ENCODE measurements around the gene LMX1B.

The LMX1B gene

GRCh38 chr9:126612326-126612812, 1.4 kb upstream of the LMX1B start:
- Histone ChIP-seq H3K9me3 (ENCODE audit: control insufficient read depth, low read length) (no peaks in the 10 kb centered on the region), H3K27ac (ENCODE audit: low read depth, low read length, severe bottlenecking) (no peak overlapping the region), H3K4me3 (ENCODE audit: extremely low read depth, insufficient read depth, low read length, poor library complexity, severe bottlenecking) (peak overlapping the region; percentile 16), H3K36me3 (ENCODE audit: control insufficient read depth, insufficient read depth, low read length) (no peaks in the 10 kb centered on the region), H3K4me1 (ENCODE audit: control insufficient read depth, insufficient read depth, low read length, poor library complexity, severe bottlenecking) (peaks cover 22% of the 10 kb centered on the region)
- WGBS, 2 experiments (ENCODE audit: insufficient coverage in 2 of 2), result 0% methylated on average over 26 to 30 of the region's 54 CpGs

GRCh38 chr9:126612813-126613641, 701 bp upstream of the LMX1B start:
- no peaks in the 10 kb centered on the region for H3K9me3 ChIP-seq (ENCODE audit: control insufficient read depth, low read length)
- peaks cover 25% of the 10 kb centered on the region for H3K4me1 ChIP-seq (ENCODE audit: control insufficient read depth, insufficient read depth, low read length, poor library complexity, severe bottlenecking)
- H3K4me3 ChIP-seq (ENCODE audit: extremely low read depth, insufficient read depth, low read length, poor library complexity, severe bottlenecking), result peak overlapping the region; percentile 16
- 0 to 1% methylated on average over 29 to 50 of the region's 68 CpGs for WGBS, 2 experiments (ENCODE audit: insufficient coverage in 2 of 2)
- no peak overlapping the region for H3K27ac ChIP-seq (ENCODE audit: low read depth, low read length, severe bottlenecking)
- H3K36me3 ChIP-seq (ENCODE audit: control insufficient read depth, insufficient read depth, low read length), result no peaks in the 10 kb centered on the region

- H3K9me3 ChIP-seq (ENCODE audit: control insufficient read depth, low read length), result no peaks in the 10 kb centered on the region
- no peaks in the 10 kb centered on the region for H3K36me3 ChIP-seq (ENCODE audit: control insufficient read depth, insufficient read depth, low read length)
- no peak overlapping the region for H3K27ac ChIP-seq (ENCODE audit: low read depth, low read length, severe bottlenecking)
- peaks cover 35% of the 10 kb centered on the region for H3K4me1 ChIP-seq (ENCODE audit: control insufficient read depth, insufficient read depth, low read length, poor library complexity, severe bottlenecking)
- 1% methylated on average over 43 to 45 of the region's 64 CpGs for WGBS, 2 experiments (ENCODE audit: insufficient coverage in 2 of 2)
- no peak overlapping the region for H3K4me3 ChIP-seq (ENCODE audit: extremely low read depth, insufficient read depth, low read length, poor library complexity, severe bottlenecking)
These were observed 343 bp downstream of the LMX1B start for GRCh38 chr9:126614088-126614454.

GRCh38 chr9:126614455-126615244, 922 bp downstream of the LMX1B start:
- Histone ChIP-seq H3K9me3 (ENCODE audit: control insufficient read depth, low read length) (no peaks in the 10 kb centered on the region), H3K27ac (ENCODE audit: low read depth, low read length, severe bottlenecking) (no peak overlapping the region), H3K4me1 (ENCODE audit: control insufficient read depth, insufficient read depth, low read length, poor library complexity, severe bottlenecking) (peaks cover 40% of the 10 kb centered on the region), H3K36me3 (ENCODE audit: control insufficient read depth, insufficient read depth, low read length) (no peaks in the 10 kb centered on the region), H3K4me3 (ENCODE audit: extremely low read depth, insufficient read depth, low read length, poor library complexity, severe bottlenecking) (peak overlapping the region; percentile 14)
- WGBS, 2 experiments (ENCODE audit: insufficient coverage in 2 of 2), result 1 to 2% methylated on average over 40 to 58 of the region's 65 CpGs

GRCh38 chr9:126615245-126615790, 1.6 kb downstream of the LMX1B start:
- Histone ChIP-seq H3K9me3 (ENCODE audit: control insufficient read depth, low read length) (no peaks in the 10 kb centered on the region), H3K36me3 (ENCODE audit: control insufficient read depth, insufficient read depth, low read length) (no peaks in the 10 kb centered on the region), H3K4me1 (ENCODE audit: control insufficient read depth, insufficient read depth, low read length, poor library complexity, severe bottlenecking) (peaks cover 40% of the 10 kb centered on the region), H3K4me3 (ENCODE audit: extremely low read depth, insufficient read depth, low read length, poor library complexity, severe bottlenecking) (no peak overlapping the region), H3K27ac (ENCODE audit: low read depth, low read length, severe bottlenecking) (no peak overlapping the region)
- 1% methylated on average over 54 of the region's 62 CpGs for WGBS, 2 experiments (ENCODE audit: insufficient coverage in 2 of 2)

GRCh38 chr9:126615791-126616447, 2.2 kb downstream of the LMX1B start:
- Histone ChIP-seq H3K4me1 (ENCODE audit: control insufficient read depth, insufficient read depth, low read length, poor library complexity, severe bottlenecking) (peaks cover 40% of the 10 kb centered on the region), H3K27ac (ENCODE audit: low read depth, low read length, severe bottlenecking) (no peak overlapping the region), H3K4me3 (ENCODE audit: extremely low read depth, insufficient read depth, low read length, poor library complexity, severe bottlenecking) (no peak overlapping the region), H3K36me3 (ENCODE audit: control insufficient read depth, insufficient read depth, low read length) (no peaks in the 10 kb centered on the region), H3K9me3 (ENCODE audit: control insufficient read depth, low read length) (no peaks in the 10 kb centered on the region)
- 7 to 9% methylated on average over 12 of the region's 14 CpGs for WGBS, 2 experiments (ENCODE audit: insufficient coverage in 2 of 2)

GRCh38 chr9:126616521-126616976, 2.8 kb downstream of the LMX1B start:
- H3K4me1 ChIP-seq (ENCODE audit: control insufficient read depth, insufficient read depth, low read length, poor library complexity, severe bottlenecking), result peaks cover 40% of the 10 kb centered on the region
- H3K9me3 ChIP-seq (ENCODE audit: control insufficient read depth, low read length), result no peaks in the 10 kb centered on the region
- H3K4me3 ChIP-seq (ENCODE audit: extremely low read depth, insufficient read depth, low read length, poor library complexity, severe bottlenecking), result no peak overlapping the region
- 24 to 38% methylated on average over 9 to 10 of the region's 10 CpGs for WGBS, 2 experiments (ENCODE audit: insufficient coverage in 2 of 2)
- H3K27ac ChIP-seq (ENCODE audit: low read depth, low read length, severe bottlenecking), result no peak overlapping the region
- H3K36me3 ChIP-seq (ENCODE audit: control insufficient read depth, insufficient read depth, low read length), result no peaks in the 10 kb centered on the region

GRCh38 chr9:126617003-126617822, 3.5 kb downstream of the LMX1B start:
- Histone ChIP-seq H3K4me3 (ENCODE audit: extremely low read depth, insufficient read depth, low read length, poor library complexity, severe bottlenecking) (no peak overlapping the region), H3K9me3 (ENCODE audit: control insufficient read depth, low read length) (no peaks in the 10 kb centered on the region), H3K4me1 (ENCODE audit: control insufficient read depth, insufficient read depth, low read length, poor library complexity, severe bottlenecking) (peaks cover 35% of the 10 kb centered on the region), H3K36me3 (ENCODE audit: control insufficient read depth, insufficient read depth, low read length) (no peaks in the 10 kb centered on the region), H3K27ac (ENCODE audit: low read depth, low read length, severe bottlenecking) (no peak overlapping the region)
- 16 to 26% methylated on average over 5 to 11 of the region's 18 CpGs for WGBS, 2 experiments (ENCODE audit: insufficient coverage in 2 of 2)

- WGBS, 2 experiments (ENCODE audit: insufficient coverage in 2 of 2), result 0 to 5% methylated on average over 1 to 5 of the region's 12 CpGs
- no peak overlapping the region for H3K27ac ChIP-seq (ENCODE audit: low read depth, low read length, severe bottlenecking)
- H3K36me3 ChIP-seq (ENCODE audit: control insufficient read depth, insufficient read depth, low read length), result no peaks in the 10 kb centered on the region
- no peak overlapping the region for H3K4me3 ChIP-seq (ENCODE audit: extremely low read depth, insufficient read depth, low read length, poor library complexity, severe bottlenecking)
- no peaks in the 10 kb centered on the region for H3K9me3 ChIP-seq (ENCODE audit: control insufficient read depth, low read length)
- H3K4me1 ChIP-seq (ENCODE audit: control insufficient read depth, insufficient read depth, low read length, poor library complexity, severe bottlenecking), result peaks cover 32% of the 10 kb centered on the region
These were observed 4.1 kb downstream of the LMX1B start for GRCh38 chr9:126617823-126618165.

GRCh38 chr9:126618190-126618584, 4.5 kb downstream of the LMX1B start:
- 5 to 6% methylated on average over 7 to 9 of the region's 11 CpGs for WGBS, 2 experiments (ENCODE audit: insufficient coverage in 2 of 2)
- H3K4me3 ChIP-seq (ENCODE audit: extremely low read depth, insufficient read depth, low read length, poor library complexity, severe bottlenecking), result no peak overlapping the region
- H3K27ac ChIP-seq (ENCODE audit: low read depth, low read length, severe bottlenecking), result no peak overlapping the region
- H3K36me3 ChIP-seq (ENCODE audit: control insufficient read depth, insufficient read depth, low read length), result no peaks in the 10 kb centered on the region
- peaks cover 28% of the 10 kb centered on the region for H3K4me1 ChIP-seq (ENCODE audit: control insufficient read depth, insufficient read depth, low read length, poor library complexity, severe bottlenecking)
- H3K9me3 ChIP-seq (ENCODE audit: control insufficient read depth, low read length), result no peaks in the 10 kb centered on the region

Data from mesodermal cell (in vitro differentiated cells).